ENCODE results near the gene ARPC2. TPM values are rescaled to one million over a fixed set of nuclear protein-coding genes. Genes with fewer than 3 reads are reported as not detected.
"Not testable (repeated sequence)": the region's sequence is repeated elsewhere in the genome, so short reads cannot be mapped to it uniquely, and the experiment has no call there.

ARPC2 gene
- total RNA-seq, 2 donors from 2014 or later: 243 to 247 TPM

GRCh38 chr2:218271487-218271797 lies 54.5 kb downstream of the ARPC2 start:
- H3K9me3 Mint-ChIP-seq: no peaks in the 10 kb centered on the region
- Histone ChIP-seq H3K9me3 (ENCODE audit: control insufficient read depth, low read length) (no peaks in the 10 kb centered on the region), H3K27me3 (ENCODE audit: control insufficient read depth, insufficient read depth, low read length, poor library complexity, severe bottlenecking) (no peaks in the 10 kb centered on the region), H3K4me3 (ENCODE audit: low read length) (peak overlapping the region; percentile 97), H3K36me3 (ENCODE audit: control insufficient read depth, insufficient read depth, low read length) (peaks cover 39% of the 10 kb centered on the region), H3K4me1 (ENCODE audit: control insufficient read depth, insufficient read depth, low read length) (peaks cover 3% of the 10 kb centered on the region), H3K9ac (ENCODE audit: extremely low read depth, low read length, poor library complexity, severe bottlenecking) (no peak overlapping the region), H3K27ac (ENCODE audit: low read depth, low read length) (no peak overlapping the region)
- TF ChIP-seq CTCF (conservative IDR thresholded peaks at IDR 0.05): no peak
- no peak for DNase-seq
- WGBS, 2 experiments (ENCODE audit: insufficient coverage in 1 of 2, insufficient read length in 1 of 2): 60 to 71% methylated on average over 1 to 4 of the region's 4 CpGs
- no peak overlapping the region for H3K27ac Mint-ChIP-seq
- peak overlapping the region; percentile 96 for H3K4me3 Mint-ChIP-seq
- H3K27me3 Mint-ChIP-seq (ENCODE audit: insufficient read depth): no peaks in the 10 kb centered on the region
- H3K4me1 Mint-ChIP-seq: peaks cover 18% of the 10 kb centered on the region
- H3K36me3 Mint-ChIP-seq (ENCODE audit: low read depth): peaks cover 32% of the 10 kb centered on the region

- TF ChIP-seq CTCF (conservative IDR thresholded peaks at IDR 0.05): no peak
- H3K4me1 Mint-ChIP-seq: peaks cover 18% of the 10 kb centered on the region
- no peak overlapping the region for H3K27ac ChIP-seq (ENCODE audit: low read depth, low read length)
- peaks cover 37% of the 10 kb centered on the region for H3K36me3 ChIP-seq (ENCODE audit: control insufficient read depth, insufficient read depth, low read length)
- H3K9ac ChIP-seq (ENCODE audit: extremely low read depth, low read length, poor library complexity, severe bottlenecking): no peak overlapping the region
- H3K27ac Mint-ChIP-seq: no peak overlapping the region
- peak overlapping the region; percentile 96 for H3K4me3 Mint-ChIP-seq
- H3K27me3 Mint-ChIP-seq (ENCODE audit: insufficient read depth): no peaks in the 10 kb centered on the region
- H3K4me3 ChIP-seq (ENCODE audit: low read length): peak overlapping the region; percentile 97
- peaks cover 3% of the 10 kb centered on the region for H3K4me1 ChIP-seq (ENCODE audit: control insufficient read depth, insufficient read depth, low read length)
- WGBS, 2 experiments (ENCODE audit: insufficient coverage in 1 of 2, insufficient read length in 1 of 2): 91 to 95% methylated on average over 4 to 5 of the region's 5 CpGs
- no peaks in the 10 kb centered on the region for H3K27me3 ChIP-seq (ENCODE audit: control insufficient read depth, insufficient read depth, low read length, poor library complexity, severe bottlenecking)
- no peaks in the 10 kb centered on the region for H3K9me3 Mint-ChIP-seq
- no peak for DNase-seq
- peaks cover 34% of the 10 kb centered on the region for H3K36me3 Mint-ChIP-seq (ENCODE audit: low read depth)
- no peaks in the 10 kb centered on the region for H3K9me3 ChIP-seq (ENCODE audit: control insufficient read depth, low read length)
Observed at GRCh38 chr2:218271865-218272530, 55.0 kb downstream of the ARPC2 start.

GRCh38 chr2:218272531-218273212 lies 55.7 kb downstream of the ARPC2 start:
- no peak overlapping the region for H3K4me3 ChIP-seq (ENCODE audit: low read length)
- H3K27me3 ChIP-seq (ENCODE audit: control insufficient read depth, insufficient read depth, low read length, poor library complexity, severe bottlenecking): no peaks in the 10 kb centered on the region
- H3K4me1 ChIP-seq (ENCODE audit: control insufficient read depth, insufficient read depth, low read length): peaks cover 3% of the 10 kb centered on the region
- peak; percentile 95 for TF ChIP-seq CTCF (conservative IDR thresholded peaks at IDR 0.05)
- Mint-ChIP-seq H3K36me3 (ENCODE audit: low read depth) (peaks cover 34% of the 10 kb centered on the region), H3K27ac (no peak overlapping the region), H3K4me3 (no peak overlapping the region), H3K4me1 (peaks cover 18% of the 10 kb centered on the region), H3K27me3 (ENCODE audit: insufficient read depth) (no peaks in the 10 kb centered on the region), H3K9me3 (no peaks in the 10 kb centered on the region)
- 60 to 66% methylated on average over 14 to 18 of the region's 18 CpGs for WGBS, 2 experiments (ENCODE audit: insufficient coverage in 1 of 2, insufficient read length in 1 of 2)
- H3K27ac ChIP-seq (ENCODE audit: low read depth, low read length): no peak overlapping the region
- peak; percentile 93 for DNase-seq
- no peak overlapping the region for H3K9ac ChIP-seq (ENCODE audit: extremely low read depth, low read length, poor library complexity, severe bottlenecking)
- H3K9me3 ChIP-seq (ENCODE audit: control insufficient read depth, low read length): no peaks in the 10 kb centered on the region
- peaks cover 37% of the 10 kb centered on the region for H3K36me3 ChIP-seq (ENCODE audit: control insufficient read depth, insufficient read depth, low read length)

GRCh38 chr2:218273214-218273907 lies 56.4 kb downstream of the ARPC2 start:
- Mint-ChIP-seq H3K36me3 (ENCODE audit: low read depth) (peaks cover 37% of the 10 kb centered on the region), H3K4me1 (peaks cover 18% of the 10 kb centered on the region)
- H3K9me3 ChIP-seq (ENCODE audit: control insufficient read depth, low read length); DNase-seq; H3K4me1 ChIP-seq (ENCODE audit: control insufficient read depth, insufficient read depth, low read length); H3K27ac ChIP-seq (ENCODE audit: low read depth, low read length); H3K27me3 Mint-ChIP-seq (ENCODE audit: insufficient read depth); H3K9ac ChIP-seq (ENCODE audit: extremely low read depth, low read length, poor library complexity, severe bottlenecking); H3K9me3 Mint-ChIP-seq; H3K4me3 Mint-ChIP-seq; H3K27me3 ChIP-seq (ENCODE audit: control insufficient read depth, insufficient read depth, low read length, poor library complexity, severe bottlenecking); H3K4me3 ChIP-seq (ENCODE audit: low read length); H3K27ac Mint-ChIP-seq: not testable (repeated sequence)
- H3K36me3 ChIP-seq (ENCODE audit: control insufficient read depth, insufficient read depth, low read length): peaks cover 42% of the 10 kb centered on the region
- WGBS, 2 experiments (ENCODE audit: insufficient coverage in 1 of 2, insufficient read length in 1 of 2): 100% methylated on average over 8 of the region's 8 CpGs; no CpG with 5 or more reads in 1 of the 2 experiments

All from endodermal cell (in vitro differentiated cells).